IPS DF 6.9 (cell line): ENCODE results near the gene SLC37A1.
"Not testable (repeated sequence)": the region's sequence is repeated elsewhere in the genome, so short reads cannot be mapped to it uniquely, and the experiment has no call there.

Source experiments
- DNase-seq: peaks from one replicate; pipeline ENCODE4 v3.0.0-alpha.2; 2013; ENCODE audit warnings: low read depth, low spot score
- H3K27ac ChIP-seq: one replicate; pipeline ENCODE4 v1.5.1; 2013; ENCODE audit warnings: low read length, control low read depth
- H3K27me3 ChIP-seq: 2 replicates; pipeline ENCODE4 v1.6.1; 2013; ENCODE audit warnings: mild to moderate bottlenecking, low read length; ENCODE audit not compliant: control insufficient read depth, insufficient read depth
- H3K36me3 ChIP-seq: 2 replicates; pipeline ENCODE4 v1.6.1; 2013; ENCODE audit warnings: low read length; ENCODE audit not compliant: control insufficient read depth, insufficient read depth
- H3K4me1 ChIP-seq: 2 replicates; pipeline ENCODE4 v1.6.1; 2013; ENCODE audit warnings: low read length; ENCODE audit not compliant: control insufficient read depth, insufficient read depth
- H3K4me3 ChIP-seq: 2 replicates; pipeline ENCODE4 v1.5.1; 2013; ENCODE audit warnings: mild to moderate bottlenecking, low read length
- H3K9me3 ChIP-seq: 2 replicates; pipeline ENCODE4 v1.6.1; 2013; ENCODE audit warnings: low read length, inconsistent platforms; ENCODE audit not compliant: control insufficient read depth, insufficient read depth
- WGBS: extraction: QIAGEN DNeasy Blood & Tissue Kit; methylation state at CpG from one replicate; pipeline ENCODE4 v1.1.7; 2013; ENCODE audit warnings: mixed read lengths, missing lambda C conversion rate; ENCODE audit not compliant: insufficient read length, insufficient coverage; 5-methylcytosine and 5-hydroxymethylcytosine counted together

SLC37A1 gene

GRCh38 chr21:42624095-42624790 lies 110.6 kb downstream of the SLC37A1 start:
- no peak for DNase-seq
- no CpG with 5 or more reads among the region's 13 CpGs for WGBS
- no peaks in the 10 kb centered on the region for H3K27me3 ChIP-seq
- H3K9me3 ChIP-seq: no peaks in the 10 kb centered on the region
- no peak overlapping the region for H3K4me3 ChIP-seq
- H3K36me3 ChIP-seq: no peaks in the 10 kb centered on the region
- no peaks in the 10 kb centered on the region; the same call in 1 of the 2 replicates for H3K4me1 ChIP-seq
- H3K27ac ChIP-seq: no peak overlapping the region

GRCh38 chr21:42624936-42625335 lies 111.3 kb downstream of the SLC37A1 start:
- H3K36me3 ChIP-seq: no peaks in the 10 kb centered on the region
- H3K27ac ChIP-seq: no peak overlapping the region
- no CpG with 5 or more reads among the region's 6 CpGs for WGBS
- H3K9me3 ChIP-seq: no peaks in the 10 kb centered on the region; the same call in 1 of the 2 replicates
- DNase-seq: no peak
- H3K27me3 ChIP-seq: no peaks in the 10 kb centered on the region
- H3K4me1 ChIP-seq: no peaks in the 10 kb centered on the region; the same call in 1 of the 2 replicates
- H3K4me3 ChIP-seq: no peak overlapping the region

GRCh38 chr21:42626171-42626570 lies 112.5 kb downstream of the SLC37A1 start:
- no peak overlapping the region for H3K4me3 ChIP-seq
- no peaks in the 10 kb centered on the region; the same call in 1 of the 2 replicates for H3K9me3 ChIP-seq
- H3K27ac ChIP-seq: no peak overlapping the region
- no peak for DNase-seq
- H3K36me3 ChIP-seq: no peaks in the 10 kb centered on the region
- WGBS: no CpG with 5 or more reads among the region's 14 CpGs
- peaks cover 2% of the 10 kb centered on the region; the same call in 1 of the 2 replicates for H3K4me1 ChIP-seq
- no peaks in the 10 kb centered on the region for H3K27me3 ChIP-seq

GRCh38 chr21:42627527-42628289 lies 114.1 kb downstream of the SLC37A1 start:
- Histone ChIP-seq H3K9me3 (no peaks in the 10 kb centered on the region; the same call in 1 of the 2 replicates), H3K4me3 (no peak overlapping the region), H3K27ac (no peak overlapping the region), H3K4me1 (peaks cover 2% of the 10 kb centered on the region; the same call in 1 of the 2 replicates), H3K27me3 (no peaks in the 10 kb centered on the region), H3K36me3 (no peaks in the 10 kb centered on the region)
- no CpG with 5 or more reads among the region's 15 CpGs for WGBS
- no peak for DNase-seq

GRCh38 chr21:42628466-42629061 lies 114.9 kb downstream of the SLC37A1 start:
- H3K9me3 ChIP-seq, H3K4me3 ChIP-seq, DNase-seq, H3K27ac ChIP-seq, H3K36me3 ChIP-seq, H3K27me3 ChIP-seq, H3K4me1 ChIP-seq: not testable (repeated sequence)
- WGBS: 100% methylated on average over 2 of the region's 2 CpGs

- WGBS: no CpG with 5 or more reads among the region's 9 CpGs
- no peaks in the 10 kb centered on the region for H3K27me3 ChIP-seq
- H3K4me3 ChIP-seq: no peak overlapping the region
These were observed 116.4 kb downstream of the SLC37A1 start for GRCh38 chr21:42629933-42630589.

GRCh38 chr21:42630626-42631025 lies 117.0 kb downstream of the SLC37A1 start:
- Histone ChIP-seq H3K4me1 (peaks cover 2% of the 10 kb centered on the region; the same call in 1 of the 2 replicates), H3K36me3 (no peaks in the 10 kb centered on the region), H3K4me3 (no peak overlapping the region), H3K27ac (no peak overlapping the region), H3K27me3 (no peaks in the 10 kb centered on the region), H3K9me3 (no peaks in the 10 kb centered on the region; the same call in 1 of the 2 replicates)
- no peak for DNase-seq
- no CpG with 5 or more reads among the region's 9 CpGs for WGBS

More at GRCh38 chr21:42629933-42630589, 116.4 kb downstream of the SLC37A1 start:
- no peak for DNase-seq
- Histone ChIP-seq H3K9me3 (no peaks in the 10 kb centered on the region; the same call in 1 of the 2 replicates), H3K27ac (no peak overlapping the region), H3K36me3 (no peaks in the 10 kb centered on the region), H3K4me1 (peaks cover 2% of the 10 kb centered on the region; the same call in 1 of the 2 replicates)
